ENCODE measurements around the gene MYRIP.

MYRIP gene

GRCh38 chr3:39962581-39962980 lies 153.2 kb downstream of the MYRIP start:
- in situ Hi-C loops (cut with MboI; ENCODE audit: low sequenced_read_pairs): no loop called here

GRCh38 chr3:39965461-39965860 lies 156.1 kb downstream of the MYRIP start:
- in situ Hi-C loops (cut with MboI; ENCODE audit: low sequenced_read_pairs): no loop called here

- in situ Hi-C loops (cut with MboI; ENCODE audit: low sequenced_read_pairs): no loop called here
Observed at GRCh38 chr3:39965997-39966396, 156.6 kb downstream of the MYRIP start.

- in situ Hi-C loops (cut with MboI; ENCODE audit: low sequenced_read_pairs): no loop called here
Observed at GRCh38 chr3:39970982-39971381, 161.6 kb downstream of the MYRIP start.

DNA sequence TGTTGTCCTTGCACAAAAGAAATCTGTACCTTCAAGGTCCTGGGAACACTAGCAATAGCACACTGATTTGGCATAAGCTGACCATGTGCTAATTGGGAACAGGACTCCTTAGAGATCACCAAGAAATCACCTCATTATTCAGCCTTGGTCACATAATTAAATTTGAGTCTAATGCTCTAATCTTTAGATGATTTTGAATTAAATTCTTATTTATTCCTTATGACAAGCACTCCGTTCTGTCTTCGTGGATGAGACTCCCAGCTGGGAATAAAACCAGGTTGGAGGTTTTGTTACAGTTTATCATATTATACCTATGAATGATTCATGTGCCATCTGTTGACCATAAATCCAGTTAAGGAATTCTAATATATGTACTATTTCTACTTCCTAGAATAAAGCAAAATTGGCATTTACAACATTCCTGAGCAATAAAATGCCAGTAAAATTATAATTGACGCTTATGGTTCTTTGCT lies 162.2 kb downstream of the MYRIP start:
- in situ Hi-C loops (cut with MboI; ENCODE audit: low sequenced_read_pairs): no loop called here

- in situ Hi-C loops (cut with MboI; ENCODE audit: low sequenced_read_pairs): no loop called here
Observed at GRCh38 chr3:39972508-39972907, 163.1 kb downstream of the MYRIP start.

- in situ Hi-C loops (cut with MboI; ENCODE audit: low sequenced_read_pairs): no loop called here
Observed at GRCh38 chr3:39977058-39977794, 167.8 kb downstream of the MYRIP start.

GRCh38 chr3:39978308-39978707 lies 168.9 kb downstream of the MYRIP start:
- in situ Hi-C loops (cut with MboI; ENCODE audit: low sequenced_read_pairs): no loop called here

DNA sequence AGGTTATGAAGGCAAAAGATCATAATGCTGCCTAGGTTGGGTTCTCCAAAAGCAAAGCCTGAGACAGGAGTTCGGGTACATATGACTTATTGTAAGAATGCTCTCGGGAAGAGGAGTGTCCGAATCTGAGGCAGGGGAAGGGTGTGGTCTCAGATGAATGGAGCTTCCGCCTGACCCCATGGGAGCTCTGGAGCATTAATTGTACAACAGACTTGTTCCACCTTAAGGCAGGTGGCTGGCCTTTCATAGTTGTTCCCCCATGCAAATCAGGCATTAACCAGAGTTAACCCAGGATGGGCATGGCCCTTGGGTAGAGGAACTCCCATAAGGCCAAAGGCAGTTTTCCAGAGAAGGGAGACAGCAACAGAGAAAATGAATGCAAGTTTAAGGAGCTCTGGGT lies 170.6 kb downstream of the MYRIP start:
- in situ Hi-C loops (cut with MboI; ENCODE audit: low sequenced_read_pairs): no loop called here

- in situ Hi-C loops (cut with MboI; ENCODE audit: low sequenced_read_pairs): no loop called here
Observed at GRCh38 chr3:39980781-39981180, 171.4 kb downstream of the MYRIP start.

DNA sequence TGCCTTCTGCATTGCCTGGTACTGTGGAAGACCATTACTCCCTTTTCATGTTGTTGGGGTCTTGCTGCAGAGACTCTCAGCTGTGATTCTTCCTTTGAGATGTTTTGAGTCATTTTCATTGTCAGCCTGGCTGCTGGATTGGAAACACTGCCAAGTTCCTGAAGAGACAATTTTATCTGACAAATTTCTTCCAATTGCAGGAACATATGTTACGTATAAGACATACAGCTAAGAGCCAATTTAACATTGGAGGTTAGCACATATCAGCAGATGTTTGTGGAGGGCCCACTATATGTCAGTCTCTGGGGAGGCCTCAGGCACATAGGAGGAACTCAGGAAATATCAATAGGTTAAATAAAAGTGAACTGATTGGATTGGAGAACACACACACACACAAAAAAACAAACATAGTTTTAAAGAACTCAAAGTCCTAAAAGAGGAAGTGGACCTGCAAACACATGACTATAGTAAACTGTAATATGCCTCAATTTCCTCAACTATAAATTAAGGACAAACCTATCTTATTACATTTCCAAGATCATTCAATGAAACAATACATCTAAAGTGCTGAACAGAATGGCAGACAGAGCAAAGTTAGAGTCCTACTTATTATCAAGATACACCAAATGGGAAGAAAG lies 172.3 kb downstream of the MYRIP start:
- in situ Hi-C loops (cut with MboI; ENCODE audit: low sequenced_read_pairs): no loop called here

DNA sequence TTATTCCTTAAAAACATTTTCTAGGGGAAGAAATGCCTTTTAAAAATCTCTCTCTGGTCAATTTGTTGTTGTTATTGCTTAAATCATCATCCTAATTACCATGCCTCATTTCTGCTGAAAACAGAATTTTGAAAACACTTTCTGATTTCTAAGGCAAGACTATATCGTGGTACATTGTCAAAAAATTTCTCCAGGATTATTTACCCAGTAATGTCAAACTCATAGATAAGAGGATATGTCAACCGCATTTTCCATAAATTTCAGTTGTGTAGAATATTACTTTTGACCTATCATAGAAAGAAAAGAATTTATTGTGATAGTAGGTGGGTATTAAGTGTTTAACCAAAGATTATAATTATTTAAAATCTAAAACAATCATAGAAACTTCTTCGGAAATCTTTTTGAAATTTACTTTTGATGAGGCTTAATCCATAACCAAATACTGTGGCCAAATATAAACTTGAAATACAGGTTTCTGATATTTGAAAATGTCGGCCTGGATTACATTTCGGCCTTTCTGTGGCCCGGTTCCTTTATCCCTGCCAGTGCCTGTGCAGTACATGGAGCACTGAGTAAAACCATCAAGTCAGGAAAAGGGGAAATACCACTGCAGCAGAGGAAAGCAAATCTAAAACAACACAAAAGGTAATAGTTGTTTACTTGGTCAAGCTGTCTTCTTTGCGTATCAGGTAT lies 173.4 kb downstream of the MYRIP start:
- in situ Hi-C loops (cut with MboI; ENCODE audit: low sequenced_read_pairs): no loop called here

- in situ Hi-C loops (cut with MboI; ENCODE audit: low sequenced_read_pairs): no loop called here
Observed at GRCh38 chr3:39989746-39990145, 180.3 kb downstream of the MYRIP start.

DNA sequence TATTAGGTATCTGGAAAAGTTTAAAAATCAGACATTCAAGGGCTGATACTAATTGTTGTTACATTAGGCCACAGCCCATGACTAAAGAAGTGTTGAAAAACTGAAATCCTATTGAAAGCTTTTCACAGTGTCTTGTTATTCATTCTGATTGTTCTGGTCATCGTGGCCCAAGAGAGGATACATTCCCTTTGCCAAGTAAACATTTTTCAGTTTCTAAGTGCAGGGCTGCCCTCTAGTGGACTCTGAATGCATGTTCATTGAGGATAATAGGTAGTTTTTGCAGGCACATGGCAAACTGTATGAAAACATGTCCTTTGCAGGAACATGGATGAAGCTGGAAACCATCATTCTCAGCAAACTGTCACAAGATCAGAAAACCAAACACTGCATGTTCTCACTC lies 181.1 kb downstream of the MYRIP start:
- in situ Hi-C loops (cut with MboI; ENCODE audit: low sequenced_read_pairs): no loop called here

DNA sequence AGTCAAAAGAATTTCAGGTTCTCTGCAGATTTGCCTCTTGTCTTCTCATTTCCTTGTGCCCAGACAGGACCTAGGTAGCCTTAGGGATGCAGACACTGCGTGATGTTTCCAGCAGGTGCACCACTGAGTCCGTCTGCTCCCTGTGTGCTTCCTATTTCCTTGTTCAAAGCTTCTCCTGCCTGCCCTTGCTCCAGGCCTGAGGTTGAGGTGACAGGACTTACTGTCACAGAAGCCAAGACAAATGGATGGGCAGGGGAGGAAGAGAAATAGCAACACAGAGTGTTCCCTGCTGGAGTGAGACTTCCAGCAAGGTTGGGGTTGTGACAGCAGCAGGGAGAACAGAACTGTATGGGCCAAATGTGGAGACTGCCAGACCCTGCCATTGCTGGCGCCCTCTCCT lies 199.4 kb downstream of the MYRIP start:
- in situ Hi-C loops (cut with MboI; ENCODE audit: low sequenced_read_pairs): no loop called here

DNA sequence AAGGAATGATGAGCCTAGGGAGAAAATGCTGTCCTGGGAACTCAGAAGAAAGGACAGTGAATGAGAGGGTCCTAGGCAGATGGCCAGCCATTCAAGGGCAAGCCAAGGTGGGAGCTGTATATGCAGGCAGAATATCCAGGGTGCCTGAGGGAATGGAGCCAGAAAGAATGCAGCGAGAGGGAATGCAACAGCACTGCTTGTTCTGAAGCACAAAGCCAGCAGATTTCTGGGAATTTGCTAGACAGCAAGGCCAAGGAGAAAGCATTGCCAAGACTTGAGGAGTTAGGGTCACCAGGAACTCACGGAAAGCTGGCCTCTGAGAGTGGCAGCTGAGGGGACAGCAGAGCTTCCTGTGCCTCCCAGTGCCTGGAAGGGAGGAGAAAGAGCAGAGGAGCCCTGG lies 200.6 kb downstream of the MYRIP start:
- in situ Hi-C loops (cut with MboI; ENCODE audit: low sequenced_read_pairs): no loop called here

DNA sequence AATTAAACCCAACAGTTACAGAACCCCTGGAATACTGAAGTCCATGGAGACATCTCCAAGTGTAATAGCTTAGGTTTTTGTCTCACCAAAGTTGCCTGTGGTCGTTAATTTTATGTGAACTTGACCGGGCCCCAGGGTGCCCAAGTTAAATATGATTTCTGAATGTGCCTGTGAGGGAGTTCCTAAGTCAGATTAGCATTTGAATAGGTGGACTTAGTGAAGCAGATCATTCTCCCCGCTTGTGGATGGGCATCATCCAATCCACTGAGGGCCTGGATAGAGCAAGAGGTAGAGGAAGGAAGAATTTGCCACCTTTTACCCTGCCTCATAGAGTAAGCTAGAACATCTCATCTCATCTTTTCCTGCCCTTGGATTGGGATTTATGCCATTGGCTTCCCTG lies 203.0 kb downstream of the MYRIP start:
- in situ Hi-C loops (cut with MboI; ENCODE audit: low sequenced_read_pairs): no loop called here

GRCh38 chr3:40016391-40016790 lies 207.0 kb downstream of the MYRIP start:
- in situ Hi-C loops (cut with MboI; ENCODE audit: low sequenced_read_pairs): no loop called here

- in situ Hi-C loops (cut with MboI; ENCODE audit: low sequenced_read_pairs): no loop called here
Observed at GRCh38 chr3:40018369-40018768, 209.0 kb downstream of the MYRIP start.

DNA sequence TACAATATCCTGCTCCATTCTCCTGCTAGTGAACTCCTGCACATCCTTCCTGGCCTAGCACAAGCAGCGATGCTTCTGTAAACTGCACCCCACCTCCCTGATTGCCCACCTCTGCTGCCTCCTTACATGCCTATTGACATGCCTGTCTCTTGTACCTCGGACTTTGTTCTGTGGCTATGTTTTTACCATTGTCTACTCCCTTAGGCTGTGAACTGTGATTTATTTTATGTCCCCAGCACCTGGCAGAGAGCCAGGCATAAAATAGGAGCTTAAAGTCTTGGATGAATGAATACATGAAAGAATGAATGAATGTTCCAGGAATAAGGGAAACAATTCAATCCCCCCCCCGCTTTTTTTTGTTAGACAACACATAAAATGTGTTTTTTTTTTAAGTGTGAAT lies 210.0 kb downstream of the MYRIP start:
- in situ Hi-C loops (cut with MboI; ENCODE audit: low sequenced_read_pairs): no loop called here

GRCh38 chr3:40020689-40021088 lies 211.3 kb downstream of the MYRIP start:
- in situ Hi-C loops (cut with MboI; ENCODE audit: low sequenced_read_pairs): no loop called here

GRCh38 chr3:40021338-40021737 lies 211.9 kb downstream of the MYRIP start:
- in situ Hi-C loops (cut with MboI; ENCODE audit: low sequenced_read_pairs): no loop called here

Data from HL-60/S4 treated with retinoic acid at 250 ng/mL for 4 days and 3 days (cell line).